ENCODE data around the gene ANTXR2.
"Not testable (repeated sequence)": the region's sequence is repeated elsewhere in the genome, so short reads cannot be mapped to it uniquely, and the experiment has no call there.

The ANTXR2 gene

DNA sequence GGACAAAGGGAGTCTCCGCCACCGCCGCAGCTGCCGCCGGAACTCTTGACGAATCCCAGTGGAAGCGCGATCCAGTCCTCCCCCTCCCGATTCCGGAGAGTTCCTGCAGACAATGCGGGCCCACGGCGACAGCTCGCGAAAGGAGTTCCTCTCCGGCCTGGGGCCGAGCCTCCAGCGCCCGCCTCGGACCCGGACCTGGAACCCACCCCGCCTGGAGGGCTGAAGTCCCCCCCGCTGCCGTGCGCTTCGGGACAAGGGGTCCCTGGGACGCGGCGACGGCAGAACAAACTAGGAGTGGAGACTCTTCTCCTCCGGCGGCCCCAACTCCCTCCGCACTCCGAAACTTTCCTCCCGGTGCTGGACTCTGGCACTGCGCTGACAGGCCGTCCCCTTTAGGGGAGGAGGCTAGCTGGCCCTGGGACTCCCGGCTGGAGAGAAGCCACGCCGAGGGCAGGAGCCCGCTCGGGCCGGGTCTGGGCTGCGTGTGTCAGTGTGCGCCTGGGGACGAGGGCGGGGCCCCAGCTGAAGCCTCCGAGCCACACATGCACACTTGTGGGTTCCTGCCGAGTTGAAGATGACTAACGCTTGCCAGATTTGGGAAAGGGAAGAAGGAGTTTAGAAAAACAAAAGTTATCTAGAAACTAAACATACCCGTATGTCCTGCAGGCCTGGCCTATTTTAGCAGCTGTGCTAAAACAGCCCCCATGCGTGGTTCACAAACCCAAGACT, at the start of gene ANTXR2:
TSS of gene ANTXR2 (minus strand) at position 486 of the 729 bp plus-strand sequence. CDS start 669 bp downstream, outside the sequence.
- DNase-seq = peak; percentile 72

DNA sequence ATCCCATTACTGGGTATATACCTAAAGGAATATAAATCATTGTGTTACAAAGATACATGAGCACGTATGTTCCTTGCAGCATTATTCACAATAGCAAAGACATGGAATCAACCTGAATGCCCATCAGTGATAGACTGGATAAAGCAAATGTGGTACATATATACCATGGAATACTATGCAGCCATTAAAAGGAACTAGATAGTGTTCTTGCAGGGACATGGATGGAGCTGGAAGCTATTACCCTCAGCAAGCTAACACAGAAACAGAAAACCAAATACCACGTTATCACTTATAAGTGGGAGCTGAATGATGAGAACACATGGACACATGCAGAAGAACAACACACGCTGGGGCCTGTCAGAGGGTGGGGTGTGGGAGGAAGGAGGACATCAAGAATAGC, 48.8 kb upstream of the ANTXR2 start:
- not testable (repeated sequence) for DNase-seq

DNA sequence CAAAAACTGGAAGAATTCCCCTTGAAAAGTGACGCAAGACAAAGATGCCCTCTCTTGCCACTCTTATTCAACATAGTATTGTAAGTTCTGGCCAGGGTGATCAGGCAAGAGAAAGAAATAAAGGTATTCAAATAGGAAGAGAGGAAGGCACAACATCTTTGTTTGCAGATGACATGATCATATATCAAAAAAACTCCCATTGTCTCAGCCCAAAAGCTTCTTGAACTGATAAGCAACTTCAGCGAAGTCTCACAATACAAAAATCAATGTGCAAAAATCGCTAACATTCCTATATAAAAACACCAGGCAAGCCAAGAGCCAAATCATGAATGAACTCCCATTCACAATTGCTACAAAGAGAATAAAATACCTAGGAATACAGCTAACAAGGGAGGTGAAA, 46.6 kb upstream of the ANTXR2 start:
- DNase-seq = not testable (repeated sequence)

DNA sequence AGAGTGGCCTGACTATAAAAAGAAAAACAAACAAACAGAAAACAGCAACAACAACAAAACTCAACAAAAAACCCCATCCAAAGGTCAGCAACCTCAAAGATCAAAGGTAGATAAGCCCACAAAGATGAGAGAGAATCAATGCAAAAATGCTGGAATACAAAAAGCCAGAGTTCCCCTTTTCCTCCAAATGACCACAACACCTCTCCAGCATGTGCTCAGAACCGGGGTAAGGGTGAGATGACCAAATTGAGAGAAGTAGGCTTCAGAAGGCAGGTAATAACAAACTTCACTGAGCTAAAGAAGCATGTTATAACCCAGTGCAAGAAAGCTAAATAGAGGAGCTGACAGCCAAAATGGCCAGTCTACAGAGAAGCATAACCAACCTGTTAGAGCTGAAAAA, 43.5 kb upstream of the ANTXR2 start:
- no peak for DNase-seq

DNA sequence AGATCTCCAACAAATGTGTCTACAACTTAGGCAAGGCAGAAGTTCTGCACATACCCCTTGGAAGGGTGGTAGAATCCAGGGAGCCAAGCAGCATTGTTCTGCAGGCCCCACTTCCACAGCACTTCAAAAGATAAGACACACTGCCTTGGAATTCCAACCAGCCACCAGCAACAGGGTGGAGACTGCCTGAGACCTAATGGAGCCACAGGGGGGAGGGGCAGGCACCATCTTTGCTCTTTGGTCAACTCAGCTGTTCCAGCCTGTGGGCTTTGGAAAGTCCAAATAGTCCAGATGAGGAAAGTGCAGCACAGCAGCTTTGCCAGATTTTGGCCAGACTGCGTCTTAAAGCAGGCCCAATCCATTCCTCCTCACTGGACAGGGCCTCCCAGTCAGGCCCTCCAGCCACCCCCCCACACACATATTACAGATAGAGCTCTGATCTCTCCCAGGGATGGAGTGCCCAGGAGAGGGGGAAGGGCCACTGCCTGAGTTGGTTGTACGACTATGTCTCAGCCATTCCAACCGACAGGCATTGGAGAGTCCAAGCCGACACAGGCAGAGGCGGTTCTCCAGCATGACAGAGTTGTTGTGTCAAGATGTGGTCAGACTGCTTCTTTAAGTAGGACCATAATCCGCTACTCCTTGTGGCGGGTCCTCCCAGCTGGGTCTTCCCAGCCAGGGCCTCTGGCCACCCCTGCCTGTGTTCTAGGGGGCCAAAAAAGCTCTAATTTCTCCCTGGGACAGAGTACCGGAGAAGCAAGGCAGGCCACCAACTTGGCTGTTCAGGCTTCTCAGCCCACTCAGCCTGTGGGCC, 42.5 kb upstream of the ANTXR2 start:
- no peak for DNase-seq

DNA sequence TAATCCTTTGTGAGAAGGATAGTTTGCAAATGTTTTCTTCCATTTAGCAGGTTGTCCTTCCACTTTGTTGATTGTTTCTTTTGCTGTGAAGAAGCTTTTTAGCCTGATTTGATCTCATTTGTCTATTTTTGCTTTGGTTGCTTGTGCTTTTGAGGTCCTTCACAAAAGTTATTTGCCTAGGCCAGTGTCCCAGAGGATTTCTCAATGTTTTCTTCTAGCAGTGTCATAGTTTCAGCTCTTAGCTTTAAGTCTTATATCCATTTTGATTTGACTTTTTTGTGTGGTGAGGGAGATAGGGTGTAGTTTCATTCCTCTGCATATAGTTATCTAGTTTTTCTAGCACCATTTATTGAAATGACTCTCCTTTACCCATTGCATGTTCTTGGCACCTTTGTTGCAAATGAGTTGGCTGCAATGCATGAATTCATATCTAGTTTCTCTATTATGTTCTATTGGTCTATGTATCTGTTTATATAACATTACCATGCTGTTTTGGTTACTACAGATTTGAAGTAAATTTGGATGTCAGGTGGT, 41.8 kb upstream of the ANTXR2 start:
- DNase-seq = no peak

DNA sequence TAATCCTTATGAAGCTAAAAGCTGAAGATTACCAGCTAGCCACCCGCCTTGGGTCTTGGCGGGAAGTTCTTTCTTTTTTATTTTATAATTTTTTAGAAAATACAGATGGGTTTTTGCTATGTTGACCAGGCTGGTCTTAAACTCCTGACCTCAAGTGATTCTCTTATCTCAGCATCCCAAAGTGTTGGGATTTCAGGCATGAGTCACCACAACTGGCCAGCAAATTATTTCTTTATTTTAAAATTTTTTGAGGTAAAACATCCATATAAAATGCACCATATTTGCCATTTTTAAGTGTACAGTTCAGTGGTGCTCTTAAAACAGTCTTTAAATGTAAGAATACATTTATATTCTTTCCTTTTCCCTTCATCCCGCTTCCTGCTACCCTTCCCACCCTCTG, 40.6 kb upstream of the ANTXR2 start:
- no peak for DNase-seq

DNA sequence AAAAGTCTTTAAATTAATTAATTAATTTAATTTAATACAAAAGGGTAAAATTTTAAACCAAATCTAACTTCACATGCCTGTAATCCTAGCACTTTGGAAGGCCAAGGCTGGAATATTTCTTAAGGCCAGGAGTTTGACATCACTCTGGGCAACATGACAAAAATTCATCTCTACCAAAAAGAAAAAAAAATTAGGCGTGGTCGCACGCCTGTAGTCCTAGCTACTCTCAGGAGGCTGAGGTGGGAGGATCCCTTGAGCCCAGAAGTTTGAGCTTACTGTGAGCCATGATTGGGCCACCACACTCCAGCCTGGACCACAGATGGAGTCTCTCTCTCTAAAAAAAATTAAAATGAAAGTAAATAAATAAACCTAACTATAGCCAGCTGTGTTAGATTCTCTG, 39.2 kb upstream of the ANTXR2 start:
- DNase-seq = no peak

DNA sequence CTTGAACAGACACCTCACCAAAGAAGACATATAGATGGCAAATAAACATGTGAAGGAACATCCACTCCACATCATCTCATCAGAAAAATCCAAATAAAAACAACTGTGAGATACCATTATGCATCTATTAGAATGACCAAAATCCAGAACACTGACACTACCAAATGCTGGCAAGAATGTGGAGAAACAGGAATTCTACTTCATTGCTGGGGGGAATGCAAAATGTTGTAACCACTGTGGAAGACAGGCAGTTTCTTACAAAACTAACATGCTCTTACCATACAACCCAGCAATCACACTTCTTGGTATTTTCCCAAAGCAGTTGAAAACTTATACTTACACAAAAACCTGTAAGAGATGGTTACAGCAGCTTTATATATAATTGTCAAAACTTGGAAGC, 38.2 kb upstream of the ANTXR2 start:
- no peak for DNase-seq

DNA sequence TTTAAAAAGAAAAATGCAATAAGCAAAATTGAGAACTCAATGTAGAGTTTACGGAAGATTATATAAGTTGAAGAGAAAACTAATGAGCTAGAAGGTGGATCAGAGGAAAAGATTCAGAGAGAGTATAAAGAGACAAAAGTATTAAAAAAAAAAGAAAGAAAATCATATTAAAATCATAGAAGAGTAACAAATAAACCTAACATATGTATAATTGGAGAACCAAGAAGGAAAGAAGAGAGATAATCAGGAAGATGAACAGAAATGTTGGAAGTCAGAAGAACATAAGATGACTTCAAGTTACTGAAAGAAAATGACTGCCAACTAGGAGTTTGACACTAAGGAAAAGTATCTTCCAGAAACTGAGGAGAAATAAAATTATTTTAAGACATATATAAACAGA, 34.3 kb upstream of the ANTXR2 start:
- no peak for DNase-seq

DNA sequence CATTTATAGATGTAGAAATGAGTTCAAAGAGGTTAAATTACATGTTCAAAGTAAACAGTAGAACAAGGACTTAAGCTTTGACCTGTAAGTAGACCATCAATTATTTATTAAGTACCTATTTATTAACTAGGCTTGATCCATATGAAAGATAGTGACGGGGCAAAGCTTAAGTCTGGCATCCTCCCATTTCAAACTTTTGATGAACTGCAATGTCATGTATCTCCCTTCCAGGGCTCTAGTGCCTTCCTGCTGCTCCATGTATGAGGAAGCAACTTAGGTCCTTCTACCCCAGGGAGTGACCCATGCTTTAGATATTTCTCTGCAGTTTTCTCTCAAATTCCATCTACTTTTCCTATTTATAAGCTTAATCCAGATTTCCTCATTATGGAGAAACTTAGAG, 31.9 kb upstream of the ANTXR2 start:
- DNase-seq = no peak

DNA sequence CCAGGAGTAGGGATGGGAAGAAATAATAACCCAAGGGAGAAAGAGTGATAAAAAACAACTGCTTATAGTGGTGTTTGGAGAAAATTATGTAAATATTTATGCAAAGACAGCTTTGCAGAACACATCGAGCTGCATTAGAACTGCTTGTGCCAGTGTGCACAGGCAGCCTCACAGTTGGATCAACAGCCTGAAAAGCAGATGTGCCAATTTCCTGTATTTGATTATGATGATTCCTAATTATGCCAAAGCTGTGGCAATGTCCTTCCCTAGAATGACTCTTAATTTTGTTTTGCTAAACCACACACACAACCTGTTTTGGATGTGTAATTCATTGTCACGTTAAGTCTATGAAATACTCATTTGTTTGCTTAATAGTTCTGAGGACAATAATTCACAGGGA, 30.6 kb upstream of the ANTXR2 start:
- no peak for DNase-seq

DNA sequence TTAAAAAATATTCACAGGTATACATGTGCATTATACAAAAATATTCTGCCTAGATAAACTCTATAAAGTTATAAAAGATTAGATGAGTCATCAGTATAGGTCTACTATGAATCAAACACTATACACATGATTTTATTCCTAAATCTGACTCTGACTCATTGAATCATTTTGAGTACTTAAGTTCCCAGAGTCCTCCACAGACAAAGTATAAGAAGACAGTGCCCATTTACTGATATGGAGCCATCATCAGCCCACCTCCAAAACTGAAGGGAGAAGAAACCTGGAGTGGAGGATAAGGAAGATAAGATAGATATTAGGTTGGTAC, 28.7 kb upstream of the ANTXR2 start:
- DNase-seq = no peak

DNA sequence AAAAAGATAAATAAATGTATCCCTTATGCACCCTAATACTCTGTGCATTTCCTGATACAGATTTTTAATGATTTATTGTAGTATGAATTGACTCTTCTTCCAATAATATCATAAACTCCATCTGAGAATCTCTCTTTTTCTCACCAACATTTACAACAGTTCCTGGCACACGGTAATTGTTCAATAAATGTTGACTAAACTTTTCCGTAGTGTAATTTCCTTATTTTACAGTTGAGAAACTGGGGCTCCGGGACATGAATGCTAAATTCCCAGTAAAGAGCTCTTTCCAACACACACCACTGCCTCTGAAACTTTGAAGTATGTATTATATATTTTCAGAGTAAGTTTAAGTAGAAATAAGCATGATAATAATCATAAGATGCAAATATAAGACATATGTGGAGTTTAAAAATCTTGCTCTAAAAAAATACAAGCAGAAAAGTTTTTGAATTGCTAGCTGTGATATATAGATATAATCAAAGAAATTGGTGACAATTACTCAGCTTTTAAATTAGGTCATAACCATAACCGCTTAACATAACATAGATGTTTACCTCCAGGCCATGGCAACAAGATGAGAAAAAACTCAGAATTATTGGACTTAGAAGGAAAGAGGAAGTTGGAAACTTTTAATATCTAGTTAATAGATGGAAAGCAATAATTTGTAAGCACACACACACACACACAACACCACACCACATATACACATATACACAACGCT, 28.2 kb upstream of the ANTXR2 start:
- no peak for DNase-seq

DNA sequence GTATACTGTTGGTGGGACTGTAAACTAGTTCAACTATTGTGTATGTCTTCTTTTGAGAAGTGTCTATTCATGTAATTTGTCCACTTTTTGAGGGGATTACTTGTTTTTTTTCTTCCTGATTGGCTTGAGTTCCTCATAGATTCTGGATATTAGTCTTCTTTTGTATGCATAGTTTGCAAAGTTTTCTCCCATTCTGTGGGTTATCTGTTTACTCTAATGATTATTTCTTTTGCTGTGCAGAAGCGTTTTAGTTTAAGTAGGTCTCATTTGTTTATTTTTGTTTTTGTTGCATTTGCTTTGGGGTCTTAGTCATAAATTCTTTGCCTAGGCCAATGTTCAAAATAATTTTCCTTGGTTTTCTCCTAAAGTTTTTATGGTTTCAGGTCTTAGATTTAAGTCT, 26.6 kb upstream of the ANTXR2 start:
- no peak for DNase-seq

DNA sequence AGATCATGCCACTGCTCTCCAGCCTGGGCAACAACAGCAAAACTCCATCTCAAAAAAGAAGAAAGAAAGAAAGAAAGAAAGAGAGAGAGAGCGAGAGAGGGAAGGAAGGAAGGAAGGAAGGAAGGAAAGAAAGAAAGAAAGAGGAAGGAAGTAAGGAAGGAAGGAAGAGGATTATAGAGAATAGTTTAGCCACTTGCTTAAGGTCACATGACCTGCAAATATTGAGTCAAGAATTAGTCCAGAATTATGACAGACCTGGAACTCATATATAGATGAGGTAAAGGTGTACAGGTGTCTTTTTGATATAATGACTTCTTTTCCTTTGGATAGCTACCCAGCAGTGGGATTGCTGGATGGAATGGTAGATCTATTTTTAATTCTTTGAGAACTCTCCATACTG, 25.6 kb upstream of the ANTXR2 start:
- no peak for DNase-seq

DNA sequence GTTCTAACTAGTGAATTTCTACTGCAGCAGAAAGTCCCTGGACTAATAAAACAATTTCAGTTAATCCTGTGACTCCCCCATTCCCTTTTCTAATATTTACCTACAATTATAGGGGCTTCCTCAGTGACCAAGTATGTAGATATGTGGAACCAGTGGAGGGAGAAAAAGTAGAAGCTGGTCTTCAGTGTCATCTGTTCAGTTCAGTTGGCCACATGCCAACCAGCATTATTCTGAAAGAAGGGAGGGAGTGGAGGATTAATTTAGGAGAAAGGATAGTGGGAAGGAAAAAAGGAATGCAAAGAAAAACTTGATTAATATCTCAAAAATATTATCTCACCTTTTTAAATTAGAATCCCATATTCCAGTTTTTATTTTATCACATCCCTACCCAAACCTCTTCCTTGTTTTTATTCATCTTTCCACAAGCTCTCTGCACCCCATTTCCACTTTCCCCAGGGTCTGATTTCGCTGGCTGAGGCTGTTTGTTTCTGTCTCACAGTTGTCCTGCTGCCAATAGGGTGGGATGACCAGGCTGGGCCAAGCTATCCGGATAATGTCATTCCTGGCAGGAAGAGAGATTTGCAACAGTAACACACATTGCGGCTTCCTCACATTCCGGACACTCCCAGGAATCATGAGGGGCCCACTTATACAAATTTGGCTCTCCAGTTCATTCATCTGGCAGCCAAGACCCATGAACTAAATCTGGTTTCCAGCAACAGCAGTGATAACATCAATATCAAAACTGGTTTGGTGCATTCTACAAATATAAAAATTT, 24.6 kb upstream of the ANTXR2 start:
- DNase-seq = no peak

DNA sequence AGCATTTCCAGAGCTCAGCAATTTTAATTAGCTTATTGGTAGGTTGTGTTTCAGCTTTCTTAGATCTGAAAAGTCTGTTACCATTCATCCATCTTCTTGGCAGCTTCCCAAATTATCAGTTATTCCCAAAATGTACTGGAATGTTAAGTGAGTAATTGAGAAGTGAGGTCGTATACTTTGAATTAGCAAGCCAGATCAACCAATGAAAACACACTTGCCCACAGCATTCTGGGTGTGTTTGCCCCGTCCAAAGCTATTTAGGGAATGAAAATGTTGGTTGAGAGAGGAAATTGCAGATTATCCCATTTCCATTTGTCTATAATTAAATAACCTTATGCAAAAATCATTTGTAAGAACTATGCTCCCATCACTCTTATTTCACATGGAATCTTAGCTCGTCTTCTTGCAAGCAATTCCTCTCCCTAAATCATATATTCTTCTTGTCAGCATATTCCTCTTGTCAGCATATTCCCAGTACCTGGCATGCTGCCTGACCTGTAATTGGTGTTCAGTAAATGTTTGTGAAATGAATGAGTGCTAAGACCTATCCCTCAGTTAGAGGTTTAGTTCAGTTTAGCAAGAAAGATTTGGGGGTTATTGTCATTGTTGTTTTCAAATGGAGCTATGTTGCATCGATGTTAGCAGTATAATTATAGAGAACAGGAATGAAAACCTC, 23.3 kb upstream of the ANTXR2 start:
- no peak for DNase-seq

DNA sequence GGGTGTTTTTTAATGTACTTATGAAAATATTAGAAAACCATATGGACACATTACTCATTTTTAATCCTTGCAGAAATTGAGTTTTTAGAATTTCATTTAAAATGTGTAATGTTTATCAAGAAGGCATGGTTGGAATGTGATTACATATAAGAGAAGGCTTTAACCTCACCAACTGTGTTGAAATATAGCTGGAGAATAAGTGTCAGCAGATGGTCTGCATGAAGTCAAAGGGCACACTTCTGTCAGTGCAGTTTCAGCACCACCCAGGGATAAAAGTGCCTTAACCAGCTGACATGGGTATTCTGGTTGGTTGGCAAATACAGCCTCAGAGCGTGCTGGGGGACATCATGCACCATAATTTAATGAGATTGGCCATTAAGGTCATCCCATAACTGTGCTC, 21.2 kb upstream of the ANTXR2 start:
- DNase-seq = no peak

DNA sequence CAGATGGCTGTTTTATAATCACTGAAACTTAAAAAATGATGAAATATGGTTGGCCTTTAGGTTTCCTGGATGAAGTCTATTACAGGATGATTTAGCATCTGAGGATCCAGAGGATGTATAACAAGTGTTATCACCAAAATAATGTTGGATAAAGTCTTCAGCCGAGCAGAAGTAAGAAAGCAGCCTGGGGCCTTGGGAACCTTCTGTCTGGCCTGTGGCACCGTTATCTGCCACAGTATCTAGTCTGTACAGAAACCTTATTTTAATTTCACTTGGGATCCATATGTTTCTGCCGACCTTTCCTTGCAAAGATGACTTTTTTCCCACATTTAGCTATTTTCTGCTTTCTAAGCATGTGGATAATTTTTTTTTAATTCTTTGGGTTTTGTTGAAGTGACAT, 20.5 kb upstream of the ANTXR2 start:
- no peak for DNase-seq

DNA sequence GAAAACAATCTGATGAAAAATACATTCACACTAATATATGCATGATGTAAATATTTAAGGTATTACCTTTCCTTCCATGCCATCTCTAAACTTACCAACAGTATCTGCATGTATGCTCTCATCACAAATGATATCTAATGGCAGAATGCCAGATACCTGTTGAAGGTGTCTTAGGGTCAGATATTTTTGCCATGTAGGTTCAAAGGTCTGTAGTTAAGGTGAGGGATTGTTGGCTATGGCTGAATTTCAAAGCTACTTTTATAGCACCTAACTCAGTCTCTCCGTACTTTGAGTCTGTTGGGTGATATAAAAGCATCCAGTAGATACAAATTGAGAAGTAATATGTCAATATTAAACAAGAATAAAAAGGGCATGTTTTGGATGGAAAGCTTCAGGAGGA, 19.8 kb upstream of the ANTXR2 start:
- DNase-seq = no peak

DNA sequence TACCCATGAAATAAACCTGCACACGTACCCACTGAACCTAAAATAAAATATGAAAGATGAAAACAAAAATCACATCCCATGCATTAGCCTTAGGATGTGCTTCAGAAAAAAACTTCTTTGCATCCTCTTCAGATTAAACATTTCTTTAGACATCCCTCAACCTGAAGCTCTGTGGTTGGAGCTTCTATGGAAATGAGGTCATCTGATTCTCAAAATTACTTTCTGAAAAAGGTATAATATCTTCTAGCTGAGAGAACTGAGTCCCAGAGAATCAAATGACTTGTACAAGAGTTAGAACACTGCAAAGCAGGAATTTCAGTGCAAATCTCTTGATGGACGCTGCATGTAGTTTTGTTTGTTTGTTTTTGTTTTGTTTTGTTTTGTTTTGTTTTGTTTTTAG, 19.1 kb upstream of the ANTXR2 start:
- DNase-seq = no peak
